NCI-H1930 (cell line): ENCODE data around the gene SERPINB7.
A peak's percentile ranks its signal among the peaks of the same experiment; 100 is the strongest.

Experiments used
- DNase-seq, 2 experiments: peaks; one replicate each; lab custom pipeline; 2025; lab: John Stamatoyannopoulos, UW

SERPINB7 gene

GRCh38 chr18:63787673-63788072 lies 12.5 kb downstream of the SERPINB7 start:
- DNase-seq: no peak

DNA sequence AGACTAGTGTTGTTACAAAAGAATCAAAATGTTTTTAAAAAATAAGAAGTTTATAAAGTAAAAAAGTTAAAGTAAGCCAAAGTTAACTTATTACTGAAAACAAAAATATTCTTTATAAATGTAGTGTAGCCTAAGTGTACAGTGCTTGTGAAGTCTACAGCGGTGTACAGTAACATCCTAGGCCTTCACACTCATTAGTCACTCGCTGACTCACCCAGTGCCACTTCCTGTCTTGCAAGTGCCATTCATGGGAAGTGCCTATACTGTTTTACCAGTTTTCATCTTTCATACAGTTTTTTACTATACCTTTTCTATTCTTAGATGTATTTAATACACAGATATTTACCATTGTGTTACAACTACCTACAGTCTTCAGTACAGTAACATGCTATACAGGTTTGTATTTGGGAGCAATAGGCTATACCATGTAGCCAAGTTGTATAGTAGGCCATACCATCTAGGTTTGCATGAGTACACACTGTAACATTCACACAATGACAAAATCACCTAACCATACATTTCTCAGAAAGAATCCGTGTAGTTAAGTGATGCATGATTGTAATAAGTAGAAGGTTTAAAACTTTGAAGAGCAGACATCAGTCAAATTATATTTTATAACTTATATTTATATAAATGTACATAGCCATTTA lies 13.4 kb downstream of the SERPINB7 start:
- DNase-seq: no peak

DNA sequence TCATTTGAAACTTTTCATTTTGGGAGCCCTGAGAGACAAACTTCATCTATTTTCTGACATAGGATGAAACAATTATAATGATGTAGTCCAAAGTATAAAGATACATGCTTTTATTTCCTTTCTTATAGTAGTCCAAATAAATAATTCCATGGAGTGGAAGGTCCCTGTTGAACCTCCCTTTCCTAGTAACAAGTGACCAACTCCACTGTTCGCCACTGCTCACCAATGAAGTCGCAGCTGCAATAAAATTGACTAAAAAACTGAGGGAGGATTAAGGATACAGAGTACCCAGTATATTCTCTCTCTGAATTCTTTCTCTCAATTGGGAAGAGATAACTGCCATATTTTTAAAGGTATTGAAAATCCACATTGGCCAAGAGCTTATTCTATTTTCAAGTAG lies 14.1 kb downstream of the SERPINB7 start:
- DNase-seq: no peak

DNA sequence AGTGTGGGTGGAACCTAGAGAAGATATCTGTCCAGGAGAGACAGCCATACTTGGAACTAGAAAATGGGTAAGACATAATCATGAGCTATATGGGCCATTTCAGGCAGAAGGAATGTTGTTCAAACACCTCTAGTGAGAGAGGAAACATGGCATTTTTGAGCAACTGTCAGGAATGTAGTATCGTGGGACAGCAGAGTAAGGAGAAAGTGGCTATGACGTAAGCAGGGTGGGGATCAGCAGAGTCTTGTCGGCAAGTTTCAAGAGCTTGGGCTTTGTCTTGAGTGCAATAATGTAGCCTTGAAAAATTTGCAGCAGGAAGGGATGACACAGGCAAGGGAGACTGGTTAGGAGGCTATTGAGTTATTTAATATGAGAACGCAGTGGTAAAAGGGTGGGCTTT lies 20.4 kb downstream of the SERPINB7 start:
- DNase-seq: no peak

DNA sequence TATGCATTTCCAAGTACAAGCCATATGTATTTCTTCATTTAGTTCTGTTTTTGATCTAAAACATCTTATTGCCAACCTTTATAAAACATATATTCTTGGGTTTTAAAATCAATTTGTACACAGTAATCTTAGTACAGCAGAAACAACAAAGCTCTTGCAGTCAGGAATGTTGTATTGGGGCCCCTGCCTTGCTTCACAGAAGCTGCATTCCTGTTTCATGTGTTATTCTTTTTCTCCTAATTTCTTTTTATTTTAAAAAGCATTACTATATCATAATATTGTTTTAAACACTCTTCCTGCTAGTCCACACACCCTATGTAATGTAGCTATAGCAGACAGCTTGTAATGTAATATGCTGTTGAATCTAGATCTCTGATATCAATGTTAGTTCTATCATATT lies 24.0 kb downstream of the SERPINB7 start:
- DNase-seq: no peak

DNA sequence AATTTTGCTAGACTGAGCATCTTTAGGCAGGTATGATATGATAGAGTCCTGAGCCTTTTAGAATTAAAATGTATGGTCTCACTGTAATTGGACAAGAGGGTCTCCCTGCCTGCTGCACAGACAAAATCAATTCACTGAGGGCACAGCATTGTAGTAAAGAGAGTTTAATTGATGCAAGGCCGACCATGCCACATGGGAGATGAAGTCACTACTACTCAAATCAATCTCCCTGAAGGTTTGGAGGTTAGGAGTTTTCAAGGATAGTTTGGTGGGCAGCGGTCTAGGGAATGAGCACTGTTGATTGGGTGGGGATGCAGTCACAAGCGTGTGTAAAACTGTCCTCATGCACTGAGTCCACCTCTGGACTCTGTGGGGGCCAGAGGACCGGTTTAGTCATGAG lies 26.1 kb downstream of the SERPINB7 start:
- no peak for DNase-seq

DNA sequence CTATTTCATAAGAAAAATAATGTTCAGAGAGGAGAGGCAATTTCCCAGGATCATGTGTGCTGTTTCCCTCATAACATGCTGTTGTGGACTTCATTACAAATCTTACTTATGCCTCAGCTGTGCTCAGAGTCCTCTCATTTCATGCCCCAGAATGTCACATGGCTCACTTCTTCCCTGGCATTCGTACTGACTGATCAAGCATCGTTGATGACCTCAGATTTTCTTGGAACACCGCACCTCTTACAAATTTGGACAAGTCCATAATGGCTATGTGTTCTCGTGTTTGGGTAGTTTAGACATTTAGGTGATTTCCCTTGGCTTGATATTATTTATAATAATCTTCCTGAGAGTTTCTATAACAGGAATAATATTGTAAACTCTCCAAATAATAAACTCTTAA lies 32.9 kb downstream of the SERPINB7 start:
- DNase-seq: no peak

DNA sequence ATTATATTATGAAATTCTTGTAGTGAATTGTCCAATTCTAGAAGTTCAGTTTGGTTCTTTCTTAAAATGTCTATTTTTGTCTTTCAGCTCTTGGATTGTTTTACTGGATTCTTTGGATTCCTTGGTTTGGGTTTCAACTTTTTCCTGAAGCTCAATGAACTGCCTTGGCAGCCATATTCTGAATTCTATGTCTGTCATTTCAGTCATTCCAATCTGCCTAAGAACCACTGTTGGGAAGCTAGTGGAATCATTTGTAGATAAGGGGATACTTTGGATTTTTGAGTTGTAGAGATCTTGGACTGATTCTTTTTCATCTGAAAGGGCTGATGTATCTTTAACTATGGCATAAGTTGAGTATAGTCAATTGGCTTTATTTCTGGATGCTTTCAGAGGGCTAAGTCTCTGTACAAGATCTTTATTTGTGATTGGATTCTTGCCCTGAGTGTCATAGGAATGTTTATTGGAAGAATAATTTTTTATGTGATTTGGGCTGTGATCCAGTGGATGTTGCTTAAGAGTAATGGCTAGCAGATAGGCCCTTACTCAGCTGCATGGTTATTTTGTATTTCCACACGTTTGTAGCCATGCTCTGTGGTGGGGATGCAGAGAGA lies 42.3 kb downstream of the SERPINB7 start:
- no peak for DNase-seq

GRCh38 chr18:63818212-63818611 lies 43.0 kb downstream of the SERPINB7 start:
- no peak for DNase-seq

- no peak for DNase-seq
Observed at GRCh38 chr18:63819786-63820185, 44.6 kb downstream of the SERPINB7 start.

DNA sequence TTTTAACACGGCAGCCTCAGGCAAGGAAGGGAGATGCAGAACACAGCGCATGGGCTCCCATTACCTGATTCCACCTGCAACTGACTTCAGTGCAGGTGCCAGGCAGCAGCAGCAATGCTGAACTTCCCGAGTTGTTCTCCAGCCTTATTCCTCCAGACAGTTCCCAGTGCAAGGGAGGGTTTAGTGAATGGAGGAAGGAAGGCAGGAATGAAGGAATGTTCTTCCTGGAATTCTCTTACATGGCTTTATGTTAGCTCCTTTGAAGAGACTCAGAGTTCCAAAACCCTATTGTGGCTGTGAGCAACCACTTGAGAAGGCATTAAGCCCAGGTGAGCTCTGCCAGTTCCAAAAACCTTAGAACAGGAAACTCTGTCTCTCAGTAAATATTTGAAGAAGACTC lies 45.5 kb downstream of the SERPINB7 start:
- DNase-seq: no peak

- DNase-seq: no peak
Observed at GRCh38 chr18:63823516-63824219, 48.5 kb downstream of the SERPINB7 start.

- DNase-seq: no peak
Observed at GRCh38 chr18:63824220-63824525, 49.0 kb downstream of the SERPINB7 start.

DNA sequence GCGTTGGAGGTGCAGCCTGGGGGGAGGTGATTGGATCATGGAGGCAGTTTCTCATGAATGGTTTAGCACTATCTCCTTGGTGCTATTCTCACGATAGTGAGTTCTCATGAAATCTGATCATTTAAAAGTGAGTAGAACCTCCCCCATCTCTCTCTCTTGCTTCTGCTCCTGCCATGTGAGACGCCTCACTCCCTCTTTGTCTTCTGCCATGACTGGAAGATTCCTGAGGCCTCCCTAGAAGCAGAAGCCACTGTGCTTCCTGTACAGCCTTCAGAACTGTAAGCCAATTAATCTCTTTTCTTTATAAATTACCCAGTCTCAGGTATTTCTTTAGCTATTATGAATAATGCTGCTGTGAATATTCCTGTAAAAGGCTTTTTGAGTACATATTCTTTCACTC lies 52.9 kb downstream of the SERPINB7 start:
- DNase-seq: no peak

- DNase-seq: no peak
Observed at GRCh38 chr18:63828656-63829055, 53.4 kb downstream of the SERPINB7 start.

DNA sequence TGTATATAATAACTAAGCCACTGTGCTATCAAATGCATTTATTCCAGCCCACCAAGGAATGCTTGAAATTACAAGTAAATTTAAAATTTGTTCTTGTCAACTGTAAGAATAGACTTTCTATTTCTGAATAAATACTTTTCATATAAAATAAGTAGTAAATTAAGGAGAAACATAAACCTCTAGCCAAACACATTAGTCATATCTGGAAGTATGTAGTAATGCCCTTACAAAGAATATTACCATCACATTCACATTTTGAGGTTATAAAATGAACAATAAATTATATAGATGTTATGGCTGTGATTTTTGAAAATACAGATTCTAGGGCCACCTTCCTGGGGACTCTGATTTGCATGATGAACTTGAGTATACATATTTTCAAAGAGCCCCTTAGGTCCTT lies 54.7 kb downstream of the SERPINB7 start:
- no peak for DNase-seq

DNA sequence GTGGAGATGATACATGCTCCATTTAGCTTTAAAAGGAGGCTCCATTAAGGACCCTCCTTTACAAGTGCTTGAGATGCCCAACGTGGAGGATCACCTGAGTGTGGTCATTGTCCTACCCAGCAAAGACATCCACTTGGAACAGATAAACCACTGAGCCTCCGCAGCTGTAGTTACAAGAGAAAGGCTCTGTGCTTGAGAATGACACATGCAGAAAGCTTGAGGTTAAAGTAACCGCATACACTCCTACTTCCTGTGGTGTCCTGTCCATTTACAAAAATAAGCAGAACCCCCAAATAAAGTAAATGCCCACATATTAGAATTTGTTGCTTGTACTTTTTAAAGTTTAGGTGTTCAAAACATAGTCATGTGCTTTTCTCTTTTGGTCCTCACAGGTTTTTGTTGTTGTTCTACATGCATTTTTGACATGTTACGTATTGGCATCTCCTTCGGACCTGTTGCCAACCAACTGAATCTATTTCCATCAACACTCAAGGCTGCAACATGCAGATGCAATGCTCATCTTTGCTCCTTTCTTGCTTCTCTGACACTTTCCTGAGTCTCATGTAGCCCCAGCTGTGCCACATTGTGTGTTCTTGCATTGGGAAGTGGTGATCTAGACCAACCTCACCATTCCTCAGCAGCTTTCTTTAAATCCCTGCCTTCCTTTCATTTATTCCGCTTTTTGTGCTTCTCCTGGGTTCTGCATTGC lies 56.0 kb downstream of the SERPINB7 start:
- DNase-seq: no peak

DNA sequence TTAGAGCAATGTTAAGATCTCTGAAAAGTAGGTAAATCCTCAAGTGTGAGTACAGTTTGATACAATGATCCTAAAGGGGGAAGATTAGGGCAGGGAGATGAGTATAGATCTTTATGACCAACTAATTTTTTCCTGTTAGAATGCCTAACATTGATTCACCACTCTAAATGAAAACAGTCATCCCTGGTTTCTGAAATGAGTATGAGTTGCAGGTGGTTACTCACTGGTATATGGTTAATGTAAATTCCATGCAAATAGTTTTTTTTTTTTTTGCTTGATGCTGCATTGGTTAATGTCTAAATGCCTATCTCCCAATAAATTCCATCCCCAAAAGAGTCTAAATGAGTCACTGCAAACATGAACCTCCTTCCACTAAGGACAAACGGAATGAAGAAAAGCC lies 57.3 kb downstream of the SERPINB7 start:
- DNase-seq: no peak

- DNase-seq: no peak
Observed at GRCh38 chr18:63834471-63835113, 59.4 kb downstream of the SERPINB7 start.

GRCh38 chr18:63836456-63836855 lies 61.2 kb downstream of the SERPINB7 start:
- DNase-seq: no peak

DNA sequence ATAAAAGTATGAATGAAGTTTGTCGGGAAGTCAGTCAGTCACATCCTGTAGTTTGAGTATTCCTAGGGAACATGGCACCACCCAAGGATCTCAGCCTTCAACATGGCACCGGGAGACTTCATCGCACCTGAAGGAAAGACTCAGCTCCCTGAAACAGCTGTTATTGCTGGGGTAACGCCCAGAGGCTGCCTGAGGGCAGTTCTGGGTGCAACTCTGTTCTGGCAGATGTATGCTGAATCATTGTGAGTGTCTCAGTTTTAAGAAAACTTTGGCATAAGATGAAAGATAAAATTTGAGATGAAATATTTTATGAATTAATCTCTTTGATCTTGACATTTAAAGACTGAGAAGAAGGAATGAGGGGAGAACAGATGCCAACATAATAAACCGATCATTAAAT lies 62.4 kb downstream of the SERPINB7 start:
- DNase-seq: no peak

DNA sequence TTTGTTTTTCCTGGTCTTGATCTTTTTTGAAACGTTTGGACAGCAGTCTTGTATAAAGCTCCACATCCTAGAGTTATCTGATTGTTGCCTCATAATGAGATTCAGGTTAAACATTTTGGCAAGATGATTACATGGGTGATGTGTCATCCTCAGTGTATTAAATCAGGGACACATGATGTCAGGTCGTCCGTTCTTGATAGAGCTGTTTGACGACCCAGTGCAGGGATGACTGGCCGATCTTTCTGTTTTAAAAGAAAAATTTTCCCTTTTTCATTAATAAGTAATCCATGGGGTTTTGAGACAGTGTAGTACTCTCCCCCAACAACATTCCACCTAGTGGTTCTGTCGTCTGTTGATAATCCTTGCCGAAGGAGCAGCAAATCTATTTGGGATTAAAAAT lies 67.8 kb downstream of the SERPINB7 start:
- DNase-seq: no peak

DNA sequence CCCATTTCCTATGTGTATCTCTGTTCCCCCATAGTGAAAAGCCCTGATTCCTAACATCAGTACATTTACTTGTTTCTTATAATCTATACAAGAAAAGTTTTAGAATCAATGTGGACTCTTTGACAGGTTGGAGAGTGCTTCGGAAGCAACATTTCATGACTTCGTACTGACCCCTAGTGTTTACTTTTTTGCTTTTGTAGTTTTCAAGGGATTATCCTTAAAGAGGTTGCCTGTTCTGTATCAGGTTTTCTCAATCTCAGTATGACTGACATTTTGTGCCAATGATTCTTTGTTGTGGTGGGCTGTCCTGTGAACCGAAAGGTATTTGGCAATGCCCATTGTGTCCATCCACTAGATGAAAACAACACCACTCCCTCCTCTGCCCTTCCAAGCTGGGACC lies 69.0 kb downstream of the SERPINB7 start:
- peak in 1 of 2 experiments; percentile 15 for DNase-seq
